Epidermal melanocyte (primary cell): Measurements from ENCODE around the gene MDC1.
A peak's percentile ranks its signal among the peaks of the same experiment; 100 is the strongest.

Source experiments
- DNase-seq: peaks from one replicate; pipeline ENCODE4 v3.0.0; 2011; ENCODE audit warnings: low spot score; ENCODE audit not compliant: insufficient read length

MDC1 gene

DNA sequence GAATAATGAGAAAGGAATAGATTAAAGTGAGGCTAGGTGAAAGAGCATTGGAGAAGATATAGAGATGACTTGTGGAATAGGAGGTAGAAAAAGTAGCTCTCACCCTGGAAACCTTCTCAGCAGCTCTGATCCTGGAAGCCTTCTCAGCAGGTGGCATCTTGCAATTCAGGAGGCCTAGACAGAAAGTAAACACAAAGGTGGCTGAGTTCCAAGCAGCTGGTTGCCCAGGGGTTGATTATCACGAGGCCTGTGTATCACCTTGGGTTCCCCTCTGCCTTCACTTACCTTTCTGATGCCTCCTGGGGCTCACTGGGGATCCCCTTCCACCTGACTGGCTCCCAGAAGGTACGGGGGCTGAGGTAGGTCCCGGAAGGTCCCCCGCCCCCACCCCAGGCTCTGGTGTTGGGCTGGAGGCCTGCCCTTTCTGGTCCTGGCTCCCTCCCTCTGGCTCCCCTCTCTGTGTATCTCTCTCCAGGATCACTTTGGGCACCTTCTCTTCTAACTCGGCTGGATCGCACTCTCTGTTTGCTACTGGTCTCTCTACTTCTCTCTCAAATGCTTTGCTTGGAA lies 9.7 kb downstream of the MDC1 start:
- DNase-seq = no peak

DNA sequence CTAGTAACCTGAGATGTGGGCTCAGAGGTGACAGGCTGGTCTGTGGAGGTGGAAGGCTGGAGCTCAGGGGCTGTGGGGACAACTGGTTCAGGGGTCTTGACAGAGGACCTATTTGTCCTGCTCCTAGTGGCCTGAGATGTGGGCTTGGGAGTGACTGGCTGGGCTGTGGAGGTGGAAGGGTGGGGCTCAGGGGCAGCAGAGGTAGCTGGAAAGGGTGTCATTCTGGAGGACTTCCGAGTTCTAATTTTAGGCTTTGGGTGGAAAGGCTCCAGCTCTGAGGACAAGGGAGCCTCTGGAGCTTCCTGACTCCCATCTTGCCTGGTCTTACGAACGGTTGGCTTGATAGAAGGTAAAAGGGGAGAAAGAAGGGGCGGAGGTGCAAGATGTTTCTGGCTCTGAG lies 11.5 kb downstream of the MDC1 start:
- no peak for DNase-seq

DNA sequence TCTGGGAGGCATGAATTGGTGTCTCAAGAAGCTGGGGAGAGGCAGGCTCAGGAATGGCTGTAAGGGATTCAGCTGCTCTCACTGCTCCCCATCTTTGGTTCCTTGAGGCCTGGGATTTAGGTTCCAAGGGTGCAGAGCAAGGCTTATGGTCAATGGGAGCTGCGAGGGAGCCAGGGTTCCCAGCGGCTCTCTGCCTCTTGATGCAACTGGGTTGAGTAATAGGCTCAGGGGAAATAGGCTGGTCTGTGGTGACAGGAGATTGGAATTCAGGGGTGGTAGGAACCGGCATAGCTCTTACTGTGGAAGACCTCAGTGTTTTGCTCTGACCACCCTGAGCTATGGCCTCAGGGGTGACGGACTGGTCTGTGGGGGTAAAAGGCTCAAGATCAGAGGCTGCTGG lies 13.3 kb downstream of the MDC1 start:
- DNase-seq = no peak

DNA sequence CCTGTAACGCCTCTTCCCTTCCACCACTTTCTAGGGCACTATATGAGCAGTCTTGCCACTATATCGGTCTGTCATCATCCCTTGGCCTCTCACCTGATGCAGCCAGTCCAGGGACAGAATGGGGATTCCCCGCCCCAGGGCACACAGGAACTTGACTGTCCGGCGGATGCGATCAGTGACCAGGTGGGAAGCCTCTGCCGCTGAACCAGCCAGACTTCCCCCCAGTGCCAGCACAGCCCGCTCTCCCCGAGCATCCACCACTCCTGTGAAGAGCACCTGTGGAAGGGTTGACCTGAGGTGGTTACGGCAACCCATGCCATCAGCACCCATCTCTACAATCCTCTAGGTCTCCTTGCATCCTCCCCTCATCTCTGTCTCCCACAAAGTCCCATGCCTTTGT lies 14.1 kb downstream of the MDC1 start:
- no peak for DNase-seq

DNA sequence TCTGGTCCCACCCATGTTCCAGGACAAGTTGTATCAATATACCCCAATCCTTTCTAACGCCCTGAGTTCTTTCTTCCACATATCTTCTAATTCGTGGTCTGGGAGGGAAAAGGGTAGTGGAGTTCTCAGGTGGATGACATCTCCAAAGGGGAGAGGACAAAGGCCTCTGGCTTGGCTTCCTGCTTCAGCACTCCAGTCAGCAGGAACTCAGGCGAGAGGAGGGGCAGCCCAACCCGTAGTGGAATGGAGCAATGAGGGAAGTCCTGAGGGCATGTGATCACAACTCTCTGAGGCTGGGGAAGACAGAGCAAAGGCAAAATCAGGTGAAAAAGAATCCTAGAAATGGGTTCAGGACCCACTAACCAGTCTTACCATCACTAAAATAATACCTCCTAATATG lies 16.7 kb downstream of the MDC1 start:
- no peak for DNase-seq

DNA sequence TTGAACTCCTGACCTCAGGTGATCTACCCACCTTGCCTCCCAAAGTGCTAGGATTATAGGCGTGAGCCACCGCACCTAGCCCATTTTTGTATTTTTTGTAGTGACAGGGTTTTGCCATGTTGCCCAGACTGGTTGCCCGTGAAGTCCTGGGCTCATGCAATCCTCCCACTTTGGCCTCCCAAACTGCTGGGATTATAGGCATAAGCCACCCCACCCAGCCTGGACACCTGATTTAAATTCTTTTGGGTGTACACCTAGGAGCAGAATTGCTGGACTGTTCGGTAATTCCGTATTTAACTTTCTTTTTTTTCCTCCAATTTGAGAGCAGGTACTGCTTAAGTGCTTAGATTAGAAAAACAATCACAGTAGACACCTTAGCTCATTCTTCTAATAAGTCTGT lies 20.6 kb downstream of the MDC1 start:
- no peak for DNase-seq

DNA sequence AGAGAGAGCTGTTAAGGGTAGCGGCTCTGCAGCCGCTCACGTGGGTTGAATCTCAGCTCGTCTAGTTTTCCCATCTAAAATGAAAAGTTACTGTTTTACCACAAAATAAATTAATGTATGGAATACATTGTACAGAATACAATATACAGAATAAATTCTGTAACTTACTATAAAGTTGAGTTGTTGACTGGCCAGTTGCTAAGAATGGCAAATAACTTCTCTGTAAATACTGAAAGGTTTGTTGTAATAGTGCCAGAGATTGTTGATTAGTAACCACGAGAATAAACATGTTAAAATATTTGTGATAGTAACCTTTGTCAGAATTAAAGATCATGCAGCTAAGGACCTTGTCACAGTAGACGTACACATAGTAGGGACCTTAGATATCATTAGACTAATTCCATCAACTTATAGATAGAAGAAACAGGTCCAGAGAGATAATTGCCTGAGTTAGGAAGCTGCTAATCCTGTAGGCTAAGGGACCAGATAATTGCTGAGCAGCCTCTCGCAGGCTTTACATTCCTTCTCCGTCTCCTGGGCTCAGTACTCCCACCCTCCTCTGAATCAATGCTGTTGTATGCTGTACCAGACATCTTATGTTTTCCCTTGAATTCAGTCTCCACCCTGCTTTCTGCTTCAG lies 25.8 kb downstream of the MDC1 start:
- no peak for DNase-seq

DNA sequence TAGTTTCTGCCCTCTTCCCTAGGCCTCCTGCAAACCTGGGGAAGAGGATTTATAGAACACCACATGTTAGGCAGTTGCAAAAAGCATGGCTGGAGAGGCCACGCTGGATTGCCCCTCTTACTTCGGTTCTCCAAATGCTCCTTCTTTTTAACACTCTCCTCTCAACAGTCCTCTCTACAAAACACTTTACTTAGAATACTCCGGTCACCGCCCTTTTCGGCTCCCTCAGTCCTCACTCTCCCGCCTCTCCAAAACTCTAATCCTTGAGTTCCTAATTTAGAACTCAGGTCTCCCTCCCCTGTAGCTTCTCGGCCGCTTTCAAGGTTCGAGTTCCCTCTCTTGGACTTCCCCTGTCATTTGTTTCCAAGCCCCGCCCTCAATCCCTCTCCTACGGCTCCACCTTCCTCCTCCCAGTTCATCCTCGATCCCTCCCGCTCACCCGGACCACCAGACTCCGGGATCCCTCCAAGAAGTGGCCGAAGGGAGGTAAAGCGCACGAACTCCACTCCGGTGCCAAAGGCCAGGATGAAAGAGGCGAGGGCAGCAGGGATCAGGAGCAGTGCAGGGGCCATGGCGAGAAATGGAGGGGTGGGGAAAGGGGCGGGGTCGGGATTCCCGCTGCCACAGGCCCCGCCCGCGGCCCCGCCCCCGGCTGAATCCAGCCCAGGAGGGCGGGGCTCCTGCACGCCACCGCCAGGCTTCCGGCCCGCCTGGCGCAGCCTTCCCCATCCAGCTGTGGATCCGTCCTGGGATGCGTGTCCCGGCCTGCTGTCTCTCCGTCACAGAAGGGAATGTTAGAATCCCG lies 26.5 kb downstream of the MDC1 start, which contains the start of gene NRM:
NRM (minus strand) TSS at position 582 of the 805 bp plus-strand sequence; CDS start at position 572, 10 bp downstream.
- peak; percentile 72 for DNase-seq

DNA sequence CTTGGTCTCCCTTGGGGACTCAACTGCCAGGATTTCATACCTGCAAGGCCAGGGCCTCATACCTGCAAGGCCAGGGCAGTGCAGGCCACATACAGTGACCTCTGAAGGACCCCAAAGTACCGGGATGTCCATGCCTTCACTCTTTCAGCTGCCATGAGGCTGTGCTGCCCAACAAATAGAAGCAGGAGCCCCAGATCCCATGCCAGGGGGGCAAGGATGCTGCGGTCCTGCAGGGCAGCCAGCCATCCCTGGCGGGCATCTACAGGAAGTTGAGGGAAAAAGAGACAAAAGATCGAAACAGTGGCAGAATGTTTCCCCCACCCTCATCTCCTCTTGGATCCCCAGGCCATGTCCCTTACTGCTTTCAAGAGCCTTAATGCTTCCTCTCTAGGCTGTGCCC lies 27.1 kb downstream of the MDC1 start:
- DNase-seq = no peak

DNA sequence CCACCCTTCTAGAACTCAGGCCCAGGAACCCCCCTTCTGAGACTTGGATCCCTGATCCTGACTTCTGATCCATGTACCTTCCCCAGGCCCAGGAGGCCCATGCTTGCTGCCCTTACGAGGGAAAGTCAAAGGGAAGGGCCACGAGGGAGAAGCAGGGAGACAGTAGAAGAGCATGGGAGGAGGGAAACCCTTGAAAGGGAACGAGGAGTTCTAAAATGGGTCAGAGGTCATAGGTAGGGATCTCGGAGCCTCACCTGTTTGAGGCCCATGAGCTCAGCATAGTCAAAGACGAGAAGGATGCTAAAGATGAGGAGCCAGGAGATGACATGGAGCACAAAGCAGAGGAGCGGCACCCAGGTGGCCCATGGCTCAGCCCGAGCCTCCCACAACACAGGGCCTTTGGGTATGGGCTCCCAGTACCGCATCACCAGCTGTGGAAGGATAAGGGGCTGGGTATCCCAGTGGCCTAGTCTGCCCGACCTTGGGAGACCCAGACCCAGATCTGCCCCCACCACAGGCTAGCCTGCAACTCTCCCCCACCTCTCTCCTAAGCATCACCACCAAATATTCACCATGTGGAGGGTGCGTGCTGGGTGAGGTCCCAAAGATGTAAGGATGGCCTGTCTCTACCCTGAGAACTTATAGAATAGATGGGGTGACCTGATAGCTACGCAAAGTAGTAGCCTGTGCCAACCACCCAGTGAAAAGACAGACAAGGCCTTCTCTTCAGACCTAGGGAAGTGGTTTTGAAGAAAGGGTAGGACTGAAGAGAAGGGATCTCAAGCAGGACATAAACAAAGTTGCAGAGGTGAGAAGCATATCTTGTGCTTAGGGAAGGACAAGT lies 27.8 kb downstream of the MDC1 start:
- DNase-seq = no peak

DNA sequence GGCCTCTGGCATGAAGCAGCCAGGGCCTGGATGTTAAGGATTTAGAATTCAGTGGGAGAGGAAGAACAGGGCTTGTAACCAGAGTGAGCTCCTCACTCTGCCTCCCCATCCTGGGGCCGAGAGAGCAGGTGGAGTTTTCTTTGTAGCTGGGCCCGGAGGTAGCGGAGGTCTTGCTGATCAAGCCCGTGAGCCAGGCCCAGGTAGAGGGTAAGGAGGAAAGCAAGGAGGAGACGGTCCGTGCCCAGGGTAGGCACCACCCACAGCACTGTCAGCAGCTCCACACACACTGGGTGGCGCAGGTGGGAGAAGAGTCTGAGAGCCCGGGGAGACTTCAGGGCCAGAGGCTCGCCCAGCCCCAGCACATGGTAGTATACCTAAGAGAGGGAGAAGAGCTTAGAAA lies 28.5 kb downstream of the MDC1 start:
- no peak for DNase-seq

DNA sequence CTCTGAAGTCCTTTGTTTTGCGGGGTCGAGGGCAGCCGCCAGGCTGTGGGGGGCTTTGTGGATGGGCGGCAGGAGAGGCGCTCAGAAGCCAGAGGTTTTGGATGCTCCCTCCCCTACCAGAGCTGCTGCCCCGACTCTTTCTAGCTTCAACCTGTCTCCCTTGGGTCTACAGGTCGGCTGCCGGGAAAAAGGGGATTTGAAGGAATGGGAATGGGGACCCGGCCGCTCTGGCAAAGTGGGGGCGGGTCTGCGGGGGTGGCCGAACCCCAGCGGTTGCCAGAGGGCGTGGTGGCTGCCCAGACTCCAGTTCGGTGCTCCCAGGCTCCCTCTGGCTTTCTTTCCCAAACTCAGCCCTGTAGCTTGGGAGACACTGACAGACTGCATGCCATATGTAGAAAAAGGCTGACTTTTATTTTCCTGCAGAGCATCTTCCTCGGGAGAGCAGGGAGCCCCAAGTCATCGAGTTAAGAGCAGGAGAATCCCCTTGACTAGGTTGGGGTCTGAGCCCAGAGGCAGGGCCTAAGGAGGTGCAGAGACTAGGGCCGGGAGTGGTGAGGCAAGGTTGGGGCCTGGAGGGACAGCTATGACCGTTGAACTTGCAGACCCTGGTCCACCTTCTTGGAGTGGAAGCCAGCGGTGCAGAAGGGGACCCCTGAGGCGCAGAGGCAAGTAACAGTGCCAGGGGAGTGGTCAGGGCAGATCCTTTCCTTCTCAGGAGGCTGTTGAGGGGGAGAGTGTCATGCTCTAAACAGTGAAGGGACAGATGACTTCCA lies 29.2 kb downstream of the MDC1 start:
- no peak for DNase-seq

DNA sequence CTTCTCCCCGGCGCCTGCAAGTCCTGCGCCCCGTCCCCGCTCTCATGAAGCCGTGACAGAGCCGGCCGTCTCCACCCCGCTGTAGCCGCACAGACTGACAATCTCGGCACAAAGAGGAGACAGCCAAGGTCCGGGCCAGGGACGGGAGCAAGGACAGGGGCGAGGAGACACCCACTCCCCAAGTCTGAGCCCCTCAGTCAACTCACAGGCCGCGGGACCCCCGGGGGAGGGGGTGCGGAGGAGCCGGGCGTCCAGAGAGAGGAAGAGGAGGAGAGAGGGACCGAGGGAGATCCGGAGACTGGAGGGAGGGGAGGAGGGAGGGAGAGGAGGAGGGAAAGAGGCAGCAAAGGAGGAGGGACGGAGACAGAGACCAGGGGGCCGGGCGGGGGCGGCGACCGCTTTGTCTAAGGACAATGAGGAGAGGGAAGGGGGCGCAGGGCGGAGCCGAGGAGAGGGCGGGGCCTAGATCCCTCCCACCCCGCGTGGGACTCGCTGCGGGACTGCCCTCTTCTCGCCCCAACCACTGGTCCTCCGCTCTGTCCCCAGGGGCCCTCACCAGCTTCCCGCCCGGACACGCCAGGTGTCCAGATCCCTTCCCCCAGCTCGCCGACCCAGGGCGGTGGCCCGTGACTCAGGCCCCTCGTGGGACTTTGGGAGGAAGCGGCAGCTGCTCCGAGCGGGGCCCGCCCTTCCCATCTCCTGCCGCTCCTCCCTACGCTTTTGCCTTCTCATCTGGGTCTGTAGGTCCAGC lies 30.0 kb downstream of the MDC1 start:
- peak; percentile 37 for DNase-seq

DNA sequence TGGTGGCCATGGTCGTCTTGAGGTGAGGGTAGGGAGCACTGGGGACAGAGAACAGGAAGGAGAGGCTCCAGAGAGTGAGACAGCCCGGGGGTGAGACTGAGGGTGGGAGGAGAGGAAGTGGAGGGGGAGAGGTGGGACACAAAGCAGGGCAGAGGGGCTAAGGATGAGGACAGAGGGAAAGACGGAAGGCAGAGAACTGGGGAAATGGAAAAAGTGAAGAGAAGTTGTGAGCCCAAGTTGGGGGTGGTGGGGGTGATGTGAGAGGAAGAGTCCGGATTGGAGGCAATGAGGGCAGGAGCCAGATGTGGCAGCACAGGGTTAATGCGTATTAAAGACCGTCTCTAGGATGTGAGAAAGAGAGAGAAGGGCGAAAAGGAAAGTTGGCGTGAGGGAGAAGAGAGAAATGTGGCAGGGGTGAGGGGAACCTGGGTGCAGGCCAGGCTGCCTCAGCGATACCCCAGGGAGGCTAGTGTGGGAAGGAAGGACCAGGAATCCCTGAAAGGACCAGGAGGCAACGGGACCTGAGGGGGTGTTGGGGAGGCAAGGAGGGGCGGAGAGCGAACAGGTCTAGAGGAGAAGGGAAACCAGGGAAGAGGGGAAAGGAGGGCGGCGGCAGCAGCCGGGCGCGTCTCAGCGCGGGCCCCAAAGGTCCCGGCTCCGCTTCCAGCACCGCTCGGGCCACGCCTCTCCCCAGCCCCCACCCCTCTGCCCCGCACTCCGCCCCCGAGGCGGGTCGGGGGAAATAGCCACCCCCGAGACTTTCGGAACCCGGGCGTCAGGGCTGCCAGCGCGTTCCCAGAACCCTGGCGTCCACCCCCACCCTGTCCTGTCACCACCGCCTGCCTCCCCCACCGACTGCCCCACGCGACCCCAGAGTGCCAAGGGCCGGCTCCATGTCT lies 30.8 kb downstream of the MDC1 start, which contains the start of gene PPP1R18:
PPP1R18 (minus strand) TSS at position 637 of the 899 bp plus-strand sequence; CDS start at position 10, 627 bp downstream.
- DNase-seq = peak; percentile 21

DNA sequence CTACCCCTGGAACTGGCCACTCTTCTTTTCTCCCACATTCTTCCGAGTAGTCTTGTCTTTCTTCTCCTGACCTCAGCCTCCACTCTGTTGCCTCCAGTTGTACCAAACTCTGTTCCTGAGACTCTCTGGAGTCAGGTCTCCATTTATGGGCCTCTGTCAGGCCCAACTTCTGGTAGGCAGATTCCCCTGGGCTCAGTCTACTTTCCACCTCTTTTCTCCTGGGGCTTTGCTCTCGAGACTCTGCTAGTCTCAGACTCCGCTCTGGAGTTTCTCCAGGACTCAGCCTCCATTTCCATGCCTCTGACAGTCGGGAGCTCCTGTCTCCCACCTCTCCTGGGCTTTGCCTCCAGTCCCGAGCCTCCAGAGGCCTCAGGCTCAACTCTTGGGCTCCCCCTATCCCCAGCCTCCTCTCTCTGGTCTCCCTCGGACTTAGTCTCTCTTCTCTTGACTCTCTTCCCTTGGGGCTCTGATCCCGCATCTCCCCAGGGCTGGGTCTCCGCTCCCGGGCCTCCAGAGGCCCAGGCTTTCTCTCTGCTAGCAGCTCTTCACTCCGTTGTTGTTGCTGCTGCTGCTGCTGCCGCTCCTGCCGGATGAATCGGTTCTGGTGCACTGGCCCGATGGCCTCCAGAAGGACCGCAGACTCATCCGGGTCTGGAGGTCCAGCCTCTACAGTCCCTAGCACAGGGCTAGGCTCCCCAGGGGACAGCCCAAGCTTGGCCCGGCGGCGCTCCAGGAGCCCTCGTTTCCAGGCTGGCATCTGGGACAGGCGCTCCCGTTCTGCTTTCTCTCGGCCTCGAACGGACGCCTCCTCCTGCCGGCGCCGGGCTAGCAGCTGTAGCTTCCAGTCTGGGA lies 31.7 kb downstream of the MDC1 start:
- DNase-seq = no peak

DNA sequence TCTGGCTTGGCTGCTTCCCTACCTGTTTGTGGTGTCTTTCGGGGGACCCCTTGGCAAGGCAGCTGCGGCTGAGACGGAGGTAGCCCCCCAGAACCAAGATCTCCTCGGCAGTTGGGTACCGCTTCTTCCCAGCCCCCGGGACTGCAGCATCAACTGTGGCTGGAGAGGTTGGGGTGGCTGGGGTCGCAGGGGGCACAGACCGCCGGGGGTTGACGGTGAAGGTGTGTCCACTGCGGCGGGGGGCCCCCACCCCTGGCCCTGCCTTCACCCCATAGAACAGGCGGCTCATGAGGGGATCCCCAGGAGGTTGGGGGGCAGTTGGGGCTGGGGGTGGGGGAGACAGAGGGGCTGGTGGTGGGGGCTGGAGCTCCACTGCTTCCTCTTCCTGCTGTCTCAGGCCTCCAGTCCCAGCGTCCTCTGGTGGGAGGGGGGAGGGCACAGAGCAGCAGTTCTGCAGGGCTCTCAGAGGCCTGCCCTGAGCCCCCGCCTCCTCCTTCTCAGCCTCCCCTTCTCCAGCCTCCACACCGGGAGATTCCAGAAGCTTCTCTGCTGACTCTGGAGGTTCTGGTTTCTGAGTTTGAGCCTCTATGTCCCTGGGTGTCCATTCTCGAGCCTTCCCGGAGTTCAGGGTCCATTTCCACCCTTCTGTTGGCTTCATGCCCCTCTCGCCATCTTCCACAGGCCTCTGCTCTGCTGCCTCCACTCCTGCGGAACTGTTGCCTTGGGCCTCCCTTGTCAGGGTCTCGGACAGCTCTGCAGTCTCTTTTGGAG lies 32.5 kb downstream of the MDC1 start:
- DNase-seq = no peak

DNA sequence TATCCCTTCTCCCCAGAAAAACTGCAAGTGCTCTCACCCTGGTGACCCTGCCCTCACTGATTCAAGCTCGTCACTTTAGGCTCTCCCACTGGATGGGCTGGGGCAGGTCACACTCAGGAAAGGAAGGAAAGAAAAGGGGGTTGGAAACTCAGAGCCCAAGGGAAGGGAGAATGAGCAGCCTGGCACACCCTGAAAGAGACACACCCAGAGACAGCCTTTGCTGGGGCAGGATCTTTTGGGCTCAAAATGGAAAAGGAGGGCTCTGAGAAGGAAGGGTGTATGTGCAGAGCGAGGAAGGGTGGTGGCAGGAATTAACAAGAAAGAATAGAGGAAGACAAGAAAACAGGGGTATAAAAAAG lies 33.1 kb downstream of the MDC1 start:
- DNase-seq = no peak
